Lower lobe of right lung (tissue), 2 donors: ENCODE measurements around the gene LMNA. TPM values are rescaled to one million over a fixed set of nuclear protein-coding genes. Genes with fewer than 3 reads are reported as not detected.

Experiments
- ATAC-seq, 2 donors: fragments of 200-7000 bp; cut with Tn5 transposase; one replicate each; pipeline ENCODE4 v1.9.1; 2020 to 2022; ENCODE audit warnings: mild to moderate bottlenecking in 2 of 2, moderate library complexity in 2 of 2
- DNase-seq: peaks from one replicate; pipeline ENCODE4 v3.0.0-alpha.2; 2020
- H3K27ac ChIP-seq: fragments of 200-600 bp; one replicate; pipeline ENCODE4 v1.8.0; 2022
- H3K27me3 ChIP-seq: fragments of 200-600 bp; one replicate; pipeline ENCODE4 v1.8.0; 2022; ENCODE audit warnings: low read depth
- H3K36me3 ChIP-seq: fragments of 200-600 bp; one replicate; pipeline ENCODE4 v1.8.0; 2022; ENCODE audit warnings: mild to moderate bottlenecking
- H3K4me1 ChIP-seq: fragments of 200-600 bp; one replicate; pipeline ENCODE4 v1.8.0; 2022
- H3K4me3 ChIP-seq: fragments of 200-600 bp; one replicate; pipeline ENCODE4 v1.8.0; 2022; ENCODE audit warnings: mild to moderate bottlenecking
- H3K9me3 ChIP-seq: fragments of 200-600 bp; one replicate; pipeline ENCODE4 v1.8.0; 2022
- CTCF ChIP-seq: fragments of 200-600 bp; IDR thresholded peaks from one replicate; pipeline ENCODE4 v1.8.0; 2022; ENCODE audit warnings: antibody characterized with exemption, mild to moderate bottlenecking
- intact Hi-C: fragments of 100-400 bp; cut with DNase I; formaldehyde crosslinking; loops from one replicate; pipeline ENCODE4 v1.11.0; 2022
- total RNA-seq: library from RNA; stranded (reverse); fragmentation: NEBNext Ultra II Directional; extraction: Animal tissue kit (Norgen Biotek cat#: 25700); gene quantifications from one replicate; pipeline ENCODE4 v1.2.1, GENCODE V29; 2021
- donor health status: DM: no; HTN: yes; CAD: no; lungs with severe emphysema.

LMNA gene
- total RNA-seq, 1 donor from 2014 or later = 235 TPM

- Histone ChIP-seq H3K9me3 (no peaks in the 10 kb centered on the region), H3K4me1 (peaks cover 19% of the 10 kb centered on the region), H3K27me3 (no peaks in the 10 kb centered on the region), H3K36me3 (no peaks in the 10 kb centered on the region), H3K27ac (no peak overlapping the region), H3K4me3 (no peak overlapping the region)
- ATAC-seq (no peak), DNase-seq (no peak)
- TF ChIP-seq CTCF = no peak
- intact Hi-C loops = no loop called here
These were observed 39.3 kb upstream of the LMNA start for GRCh38 chr1:156075162-156075561.

DNA sequence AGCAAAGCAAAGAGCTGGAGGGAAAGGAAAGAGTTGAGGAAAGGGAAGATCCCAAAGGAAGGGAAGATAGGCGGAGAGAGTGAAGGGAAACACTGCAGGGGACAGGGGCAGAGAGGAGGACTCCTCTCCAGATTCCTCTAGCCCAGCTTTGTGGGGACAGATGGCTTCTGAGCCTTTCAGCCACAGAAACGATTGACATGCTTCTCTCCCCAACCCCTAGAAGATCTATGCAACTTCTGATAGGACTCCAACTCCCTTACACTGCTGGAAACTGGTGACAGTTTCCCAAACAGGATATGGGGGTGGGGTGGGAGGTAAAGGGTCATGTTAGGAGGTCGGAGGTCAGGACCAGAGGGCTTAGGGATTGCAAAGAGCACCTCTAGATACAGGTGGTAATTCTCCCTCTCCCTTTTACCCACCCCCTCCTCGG, 38.7 kb upstream of the LMNA start:
- DNase-seq (no peak), ATAC-seq (no peak)
- no peak for TF ChIP-seq CTCF
- no peaks in the 10 kb centered on the region for H3K9me3 ChIP-seq
- no peaks in the 10 kb centered on the region for H3K36me3 ChIP-seq
- H3K4me3 ChIP-seq = peak overlapping the region; percentile 58
- no peaks in the 10 kb centered on the region for H3K27me3 ChIP-seq
- H3K4me1 ChIP-seq = peaks cover 19% of the 10 kb centered on the region
- H3K27ac ChIP-seq = peak overlapping the region; percentile 75
- intact Hi-C loops = no loop called here

- DNase-seq (peak; percentile 64), ATAC-seq (peak; percentile 69 to 74)
- Histone ChIP-seq H3K36me3 (no peaks in the 10 kb centered on the region), H3K4me1 (peaks cover 23% of the 10 kb centered on the region), H3K27me3 (no peaks in the 10 kb centered on the region), H3K4me3 (peak overlapping the region; percentile 58), H3K27ac (peak overlapping the region; percentile 75), H3K9me3 (no peaks in the 10 kb centered on the region)
- no peak for TF ChIP-seq CTCF
- intact Hi-C loops = no loop called here
These were observed 37.7 kb upstream of the LMNA start for GRCh38 chr1:156076609-156077429.

GRCh38 chr1:156077430-156077760, 37.1 kb upstream of the LMNA start:
- H3K27ac ChIP-seq = peak overlapping the region; percentile 75
- peak overlapping the region; percentile 58 for H3K4me3 ChIP-seq
- intact Hi-C loops = no loop called here
- no peaks in the 10 kb centered on the region for H3K36me3 ChIP-seq
- no peaks in the 10 kb centered on the region for H3K27me3 ChIP-seq
- H3K9me3 ChIP-seq = no peaks in the 10 kb centered on the region
- H3K4me1 ChIP-seq = peaks cover 27% of the 10 kb centered on the region
- ATAC-seq (no peak), DNase-seq (no peak)
- no peak for TF ChIP-seq CTCF

- Histone ChIP-seq H3K27ac (no peak overlapping the region), H3K9me3 (no peaks in the 10 kb centered on the region)
- intact Hi-C loops = no loop called here
These were observed 35.8 kb upstream of the LMNA start for GRCh38 chr1:156078728-156079127.

More at GRCh38 chr1:156078728-156079127, 35.8 kb upstream of the LMNA start:
- H3K4me3 ChIP-seq = no peak overlapping the region
- no peaks in the 10 kb centered on the region for H3K36me3 ChIP-seq
- H3K27me3 ChIP-seq = no peaks in the 10 kb centered on the region
- no peak for TF ChIP-seq CTCF
- H3K4me1 ChIP-seq = peaks cover 37% of the 10 kb centered on the region
- ATAC-seq (no peak), DNase-seq (no peak)
